Thyroid gland (tissue), 4 donors: ENCODE data around the gene ITPR3. TPM values are rescaled to one million over a fixed set of nuclear protein-coding genes. Genes with fewer than 3 reads are reported as not detected.

ENCODE experiments used
- DNase-seq, 2 donors: peaks; one replicate each; pipeline ENCODE4 v3.0.0-alpha.2; 2019
- H3K27ac ChIP-seq, 3 donors: fragments of 200-600 bp; sonication (generic); 1 replicate in 2 of 3; 2 replicates in 1 of 3; pipeline ENCODE4 v1.5.1; 2016 to 2019; ENCODE audit warnings: mild to moderate bottlenecking in 1 of 3, moderate library complexity in 1 of 3
- H3K27me3 ChIP-seq: fragments of 200-600 bp; sonication (generic); one replicate; pipeline ENCODE4 v1.5.1; 2019
- H3K36me3 ChIP-seq, 2 donors: fragments of 200-600 bp; sonication (generic); one replicate each; pipeline ENCODE4 v1.5.1; 2016 to 2019
- H3K4me1 ChIP-seq, 2 donors: fragments of 200-600 bp; sonication (generic); one replicate each; pipeline ENCODE4 v1.5.1; 2017 to 2019
- H3K4me3 ChIP-seq, 3 donors: fragments of 200-600 bp; sonication (generic); replicated peaks in 1 of 3; 1 replicate in 2 of 3; 2 replicates in 1 of 3; pipeline ENCODE4 v1.5.1; 2016; ENCODE audit warnings: mild to moderate bottlenecking in 1 of 3
- H3K9me3 ChIP-seq: fragments of 200-600 bp; sonication (generic); one replicate; pipeline ENCODE4 v1.5.1; 2017
- POLR2A ChIP-seq, 2 donors: fragments of 450-650 bp; IDR thresholded peaks; one replicate each; pipeline ENCODE4 v1.6.1; 2017; ENCODE audit warnings: antibody characterized with exemption in 2 of 2, mild to moderate bottlenecking in 2 of 2, moderate library complexity in 1 of 2
- WGBS, 2 donors: methylation state at CpG; one replicate each; pipeline ENCODE4 v1.1.5; 2017; 5-methylcytosine and 5-hydroxymethylcytosine counted together
- intact Hi-C: fragments of 100-400 bp; cut with DNase I; formaldehyde crosslinking; loops from one replicate; pipeline ENCODE4 v1.15.1; 2023
- total RNA-seq, 4 donors: library from RNA; depleted of rRNA; stranded (reverse); fragments of >200 nt; gene quantifications; one replicate each; pipeline ENCODE4 v1.2.3, GENCODE V29; 2016
- TF ChIP-seq, protein P1 (sequence below), 6 experiments: fragments of 200-600 bp in 3 of 6; fragments of 450-650 bp in 3 of 6; sonication (generic) in 3 of 6; IDR thresholded peaks; one replicate each; pipeline ENCODE4 v1.5.1; 2016 to 2019; ENCODE audit warnings: antibody characterized with exemption in 6 of 6, mild to moderate bottlenecking in 2 of 6, inconsistent platforms in 1 of 6, moderate library complexity in 1 of 6

ITPR3 gene
- total RNA-seq, 4 donors from 2014 or later, result 77.8 to 145 (median 105) TPM

DNA sequence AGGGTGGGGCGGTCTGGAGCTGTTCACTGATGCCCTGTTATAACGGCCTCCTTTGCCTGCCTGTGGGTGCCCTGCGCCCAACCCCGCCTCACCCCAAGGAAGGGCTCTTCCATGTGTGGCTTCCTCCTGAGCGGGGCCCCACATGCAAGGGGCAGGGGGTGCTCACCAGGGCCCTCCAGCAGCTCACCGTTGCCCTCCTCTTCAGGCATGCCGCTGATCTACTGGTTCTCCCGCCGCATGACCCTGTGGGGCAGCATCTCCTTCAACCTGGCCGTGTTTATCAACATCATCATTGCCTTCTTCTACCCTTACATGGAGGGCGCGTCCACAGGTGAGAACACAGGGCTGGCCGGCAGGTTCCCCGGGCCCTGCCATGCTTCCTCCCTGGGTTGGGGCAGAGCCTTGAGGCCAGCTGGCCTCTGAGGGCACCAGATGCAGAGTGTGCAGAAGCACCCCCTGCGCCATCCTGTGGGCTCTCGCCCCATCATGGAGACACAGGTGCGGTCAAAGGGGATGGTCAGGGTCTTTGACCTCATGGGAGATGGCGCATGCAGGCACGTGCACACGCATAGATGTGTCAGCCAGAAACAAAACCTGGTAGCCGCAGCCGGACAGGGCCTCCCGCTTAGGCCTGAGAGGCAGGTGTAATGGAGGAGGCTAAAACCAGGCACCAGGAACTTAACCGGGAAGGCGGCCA is 67.5 kb downstream of the ITPR3 start:
- no peak overlapping the region for H3K27ac ChIP-seq
- H3K4me1 ChIP-seq, result no peaks in the 10 kb centered on the region
- TF ChIP-seq, protein P1, sequence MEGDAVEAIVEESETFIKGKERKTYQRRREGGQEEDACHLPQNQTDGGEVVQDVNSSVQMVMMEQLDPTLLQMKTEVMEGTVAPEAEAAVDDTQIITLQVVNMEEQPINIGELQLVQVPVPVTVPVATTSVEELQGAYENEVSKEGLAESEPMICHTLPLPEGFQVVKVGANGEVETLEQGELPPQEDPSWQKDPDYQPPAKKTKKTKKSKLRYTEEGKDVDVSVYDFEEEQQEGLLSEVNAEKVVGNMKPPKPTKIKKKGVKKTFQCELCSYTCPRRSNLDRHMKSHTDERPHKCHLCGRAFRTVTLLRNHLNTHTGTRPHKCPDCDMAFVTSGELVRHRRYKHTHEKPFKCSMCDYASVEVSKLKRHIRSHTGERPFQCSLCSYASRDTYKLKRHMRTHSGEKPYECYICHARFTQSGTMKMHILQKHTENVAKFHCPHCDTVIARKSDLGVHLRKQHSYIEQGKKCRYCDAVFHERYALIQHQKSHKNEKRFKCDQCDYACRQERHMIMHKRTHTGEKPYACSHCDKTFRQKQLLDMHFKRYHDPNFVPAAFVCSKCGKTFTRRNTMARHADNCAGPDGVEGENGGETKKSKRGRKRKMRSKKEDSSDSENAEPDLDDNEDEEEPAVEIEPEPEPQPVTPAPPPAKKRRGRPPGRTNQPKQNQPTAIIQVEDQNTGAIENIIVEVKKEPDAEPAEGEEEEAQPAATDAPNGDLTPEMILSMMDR (IDR thresholded peaks at IDR 0.05), result no peak
- no peak for TF ChIP-seq POLR2A (IDR thresholded peaks at IDR 0.05)
- H3K36me3 ChIP-seq, result peaks cover 97 to 98% of the 10 kb centered on the region in 2 donors
- H3K27me3 ChIP-seq, result no peaks in the 10 kb centered on the region
- H3K9me3 ChIP-seq, result no peaks in the 10 kb centered on the region
- H3K4me3 ChIP-seq, result no peak overlapping the region
- intact Hi-C loops, result loop anchor here (5.0 kb wide), 1 partner anchor 51 kb away; no protein-coding TSS in a partner anchor
- no peak for DNase-seq
- WGBS, 2 donors, result 89 to 95% methylated on average over 18 to 21 of the region's 25 CpGs

DNA sequence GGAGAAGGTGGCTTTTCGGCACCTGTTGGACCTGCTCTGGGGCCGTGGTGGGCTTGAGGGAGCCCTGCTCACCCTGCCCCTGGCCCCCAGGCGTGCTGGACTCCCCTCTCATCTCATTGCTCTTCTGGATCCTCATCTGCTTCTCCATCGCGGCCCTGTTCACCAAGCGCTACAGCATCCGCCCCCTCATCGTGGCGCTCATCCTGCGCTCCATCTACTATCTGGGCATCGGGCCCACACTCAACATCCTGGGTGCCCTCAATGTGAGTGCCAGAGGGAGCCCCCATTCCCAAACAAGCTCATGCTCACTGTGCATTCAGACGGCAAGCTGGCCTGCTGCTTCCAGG is 68.0 kb downstream of the ITPR3 start:
- Histone ChIP-seq H3K9me3 (no peaks in the 10 kb centered on the region), H3K4me3 (no peak overlapping the region), H3K27ac (no peak overlapping the region), H3K4me1 (peaks cover 0 to 3% of the 10 kb centered on the region in 2 donors), H3K36me3 (peaks cover 95 to 98% of the 10 kb centered on the region in 2 donors), H3K27me3 (no peaks in the 10 kb centered on the region)
- intact Hi-C loops, result loop anchor here (5.0 kb wide), 1 partner anchor 52 kb away; no protein-coding TSS in a partner anchor
- TF ChIP-seq, protein P1 (IDR thresholded peaks at IDR 0.05), result no peak
- TF ChIP-seq POLR2A (IDR thresholded peaks at IDR 0.05), result no peak
- no peak for DNase-seq
- WGBS, 2 donors, result 79 to 87% methylated on average over 12 of the region's 12 CpGs

DNA sequence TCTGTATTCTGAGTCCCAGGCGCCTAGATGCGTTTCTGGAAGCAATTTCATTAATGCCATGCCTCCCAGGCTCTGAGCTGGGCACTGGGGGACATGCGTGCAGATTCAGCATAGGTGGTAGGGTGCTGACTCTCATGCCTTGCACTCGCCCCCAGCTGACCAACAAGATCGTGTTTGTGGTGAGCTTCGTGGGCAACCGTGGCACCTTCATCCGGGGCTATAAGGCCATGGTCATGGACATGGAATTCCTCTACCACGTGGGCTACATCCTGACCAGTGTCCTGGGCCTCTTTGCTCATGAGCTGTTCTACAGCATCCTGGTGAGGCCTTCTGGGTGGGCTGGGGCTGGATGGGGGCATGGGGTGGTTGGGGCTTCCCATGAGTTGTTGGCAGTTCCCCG is 68.8 kb downstream of the ITPR3 start:
- Histone ChIP-seq H3K36me3 (peaks cover 91 to 93% of the 10 kb centered on the region in 2 donors), H3K4me1 (peaks cover 0 to 9% of the 10 kb centered on the region in 2 donors), H3K4me3 (no peak overlapping the region), H3K27me3 (no peaks in the 10 kb centered on the region), H3K9me3 (no peaks in the 10 kb centered on the region), H3K27ac (no peak overlapping the region)
- WGBS, 2 donors, result 94 to 100% methylated on average over 2 to 10 of the region's 10 CpGs
- no peak for DNase-seq
- TF ChIP-seq, protein P1 (IDR thresholded peaks at IDR 0.05), result no peak
- TF ChIP-seq POLR2A (IDR thresholded peaks at IDR 0.05), result no peak
- intact Hi-C loops, result loop anchor here (5.0 kb wide), 1 partner anchor 53 kb away; no protein-coding TSS in a partner anchor

DNA sequence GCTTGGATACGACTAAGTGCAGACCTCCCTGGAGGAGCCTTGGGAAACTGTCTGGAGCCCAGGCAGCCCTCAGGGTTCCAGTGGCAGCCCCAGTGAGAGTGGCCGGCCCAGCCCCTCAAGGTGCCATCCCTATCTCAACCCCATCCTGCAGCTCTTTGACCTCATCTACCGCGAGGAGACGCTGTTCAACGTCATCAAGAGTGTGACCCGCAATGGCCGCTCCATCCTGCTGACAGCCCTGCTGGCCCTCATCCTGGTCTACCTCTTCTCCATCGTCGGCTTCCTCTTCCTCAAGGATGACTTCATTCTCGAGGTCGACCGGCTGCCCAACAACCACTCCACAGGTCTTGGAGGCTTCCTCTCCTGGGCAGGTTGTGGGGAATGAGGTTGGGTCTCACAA is 69.6 kb downstream of the ITPR3 start:
- no peak overlapping the region for H3K27ac ChIP-seq
- intact Hi-C loops, result no loop called here
- no peak for DNase-seq
- no peaks in the 10 kb centered on the region for H3K27me3 ChIP-seq
- H3K9me3 ChIP-seq, result no peaks in the 10 kb centered on the region
- H3K4me3 ChIP-seq, result no peak overlapping the region
- peaks cover 0 to 18% of the 10 kb centered on the region in 2 donors for H3K4me1 ChIP-seq
- peaks cover 89 to 93% of the 10 kb centered on the region in 2 donors for H3K36me3 ChIP-seq
- 90 to 91% methylated on average over 13 of the region's 13 CpGs for WGBS, 2 donors
- no peak for TF ChIP-seq POLR2A (IDR thresholded peaks at IDR 0.05)
- TF ChIP-seq, protein P1 (IDR thresholded peaks at IDR 0.05), result no peak

DNA sequence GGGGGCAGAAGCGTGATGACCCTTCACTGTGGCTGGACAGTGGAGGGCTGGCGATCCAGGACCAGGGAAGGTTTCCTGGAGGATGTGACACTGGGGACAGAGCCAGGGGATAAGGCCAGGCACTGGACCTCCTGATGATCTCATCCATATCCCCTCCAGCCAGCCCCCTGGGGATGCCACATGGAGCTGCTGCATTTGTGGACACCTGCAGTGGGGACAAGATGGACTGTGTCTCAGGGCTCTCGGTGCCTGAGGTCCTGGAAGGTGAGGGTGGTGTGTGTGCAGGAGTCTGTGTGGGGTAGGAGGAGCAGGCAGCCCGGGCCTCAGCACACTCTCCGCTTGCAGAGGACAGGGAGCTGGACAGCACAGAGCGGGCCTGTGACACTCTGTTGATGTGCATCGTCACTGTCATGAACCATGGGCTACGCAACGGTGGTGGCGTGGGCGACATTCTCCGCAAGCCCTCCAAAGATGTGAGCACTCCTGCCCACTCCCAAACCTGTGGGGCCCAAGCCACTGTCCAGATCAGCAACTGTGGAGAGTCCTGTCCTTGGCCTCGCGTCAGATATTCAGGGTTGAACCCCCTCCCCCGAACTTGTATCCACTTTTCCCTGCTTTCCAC is 70.4 kb downstream of the ITPR3 start:
- WGBS, 2 donors, result 82 to 92% methylated on average over 12 to 13 of the region's 15 CpGs
- peaks cover 85 to 92% of the 10 kb centered on the region in 2 donors for H3K36me3 ChIP-seq
- H3K27ac ChIP-seq, result no peak overlapping the region
- H3K27me3 ChIP-seq, result no peaks in the 10 kb centered on the region
- intact Hi-C loops, result no loop called here
- DNase-seq, result no peak
- TF ChIP-seq POLR2A (IDR thresholded peaks at IDR 0.05), result no peak
- TF ChIP-seq, protein P1 (IDR thresholded peaks at IDR 0.05), result no peak
- no peaks in the 10 kb centered on the region for H3K9me3 ChIP-seq
- peaks cover 3 to 26% of the 10 kb centered on the region in 2 donors for H3K4me1 ChIP-seq
- no peak overlapping the region for H3K4me3 ChIP-seq
